ENCODE measurements around the gene TMEM63B. TPM values are rescaled to one million over a fixed set of nuclear protein-coding genes. Genes with fewer than 3 reads are reported as not detected.
A peak's percentile ranks its signal among the peaks of the same experiment; 100 is the strongest.
"Not testable (repeated sequence)": the region's sequence is repeated elsewhere in the genome, so short reads cannot be mapped to it uniquely, and the experiment has no call there.

Gene TMEM63B
- total RNA-seq, 1 donor from 2014 or later, result 80.8 TPM

- DNase-seq (ENCODE audit: extremely low read depth, low read depth, low spot score), result no peak
Observed at GRCh38 chr6:44093750-44094402, 33.5 kb upstream of the TMEM63B start.

DNA sequence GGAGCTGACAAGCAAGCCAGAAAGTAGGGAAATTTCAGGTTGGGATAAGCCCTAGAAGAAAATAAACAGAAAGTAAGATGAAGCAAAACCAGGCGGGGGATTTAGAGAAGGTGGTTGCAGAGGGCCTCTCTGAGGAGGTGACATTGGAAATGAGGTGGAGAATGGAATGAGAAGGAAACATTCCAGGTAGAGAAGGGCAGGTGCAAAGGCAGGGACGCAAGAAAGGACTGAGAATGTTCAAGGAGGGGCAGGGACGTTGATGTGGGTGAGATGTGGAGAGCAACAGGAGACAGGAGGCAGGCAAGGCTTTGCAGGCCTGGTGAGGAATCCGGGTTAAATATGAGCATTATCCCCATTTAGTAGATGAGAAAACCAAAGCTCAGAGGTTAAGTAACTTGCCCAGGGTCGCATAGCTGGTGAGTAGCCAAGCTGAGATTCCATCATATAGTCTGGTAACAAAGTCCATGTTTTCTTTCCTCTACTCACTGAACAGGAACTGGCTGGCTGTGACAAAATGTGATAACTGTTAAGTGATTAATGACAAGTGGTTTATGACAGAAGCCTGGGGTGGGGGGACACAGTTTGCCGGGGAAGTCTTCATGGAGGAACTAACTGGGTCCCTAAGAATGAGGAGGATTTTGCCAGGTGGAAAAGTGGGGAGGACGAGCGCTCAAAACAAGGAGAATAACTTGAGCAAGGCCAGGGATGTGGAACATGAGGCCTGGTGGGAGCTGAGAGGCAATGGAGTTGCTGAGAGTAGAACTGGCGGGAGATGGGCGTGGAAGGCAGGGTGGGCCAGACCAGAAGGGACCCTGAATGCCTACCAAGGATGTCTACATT lies 32.7 kb upstream of the TMEM63B start:
- DNase-seq (ENCODE audit: extremely low read depth, low read depth, low spot score), result no peak

GRCh38 chr6:44095243-44095623 lies 32.1 kb upstream of the TMEM63B start:
- not testable (repeated sequence) for DNase-seq (ENCODE audit: extremely low read depth, low read depth, low spot score)

DNA sequence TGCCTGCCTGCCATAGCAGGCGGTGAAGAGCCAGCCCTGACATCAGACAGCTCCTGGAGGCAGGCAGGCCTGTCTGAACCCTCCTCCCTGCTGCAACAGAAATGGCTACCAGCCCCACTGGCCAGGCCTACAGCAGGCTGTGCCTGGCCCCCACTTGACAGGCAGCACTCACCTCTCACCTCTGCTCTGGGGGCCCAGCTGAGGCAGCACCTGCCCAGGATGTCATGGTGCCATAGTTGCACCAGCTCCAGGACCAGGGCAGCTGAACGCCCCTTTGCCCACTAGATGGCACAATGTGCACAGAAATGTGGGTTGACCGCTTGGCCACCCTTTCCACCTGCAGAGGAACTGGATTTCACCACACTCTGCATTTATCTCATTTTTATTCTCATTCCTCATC lies 30.7 kb upstream of the TMEM63B start:
- DNase-seq (ENCODE audit: extremely low read depth, low read depth, low spot score), result no peak

- DNase-seq (ENCODE audit: extremely low read depth, low read depth, low spot score), result no peak
Observed at GRCh38 chr6:44097782-44098317, 29.5 kb upstream of the TMEM63B start.

GRCh38 chr6:44099192-44099591 lies 28.2 kb upstream of the TMEM63B start:
- DNase-seq (ENCODE audit: extremely low read depth, low read depth, low spot score), result no peak

DNA sequence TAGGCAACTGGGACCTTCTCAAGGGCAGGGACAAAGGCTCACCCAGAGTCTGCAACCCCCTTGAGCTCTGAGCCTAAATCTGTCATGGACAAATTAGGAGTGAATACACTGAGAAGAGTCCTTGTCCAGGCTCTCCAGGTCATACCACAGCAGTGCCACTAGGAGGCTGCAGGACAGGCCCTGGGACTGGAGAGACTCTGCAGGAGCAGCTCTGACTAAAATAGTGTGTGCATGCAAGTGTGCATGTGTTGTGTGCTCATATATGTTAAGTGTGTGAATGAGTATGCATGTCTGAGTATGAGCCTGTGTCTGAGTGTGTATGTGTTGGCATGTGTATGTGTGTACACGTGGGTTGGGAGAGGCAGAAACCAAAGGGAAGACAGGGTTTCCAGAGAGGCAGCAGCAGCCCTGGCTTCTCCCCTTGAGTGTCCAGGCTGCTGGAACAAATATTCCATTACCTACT lies 27.2 kb upstream of the TMEM63B start:
- DNase-seq (ENCODE audit: extremely low read depth, low read depth, low spot score), result no peak

DNA sequence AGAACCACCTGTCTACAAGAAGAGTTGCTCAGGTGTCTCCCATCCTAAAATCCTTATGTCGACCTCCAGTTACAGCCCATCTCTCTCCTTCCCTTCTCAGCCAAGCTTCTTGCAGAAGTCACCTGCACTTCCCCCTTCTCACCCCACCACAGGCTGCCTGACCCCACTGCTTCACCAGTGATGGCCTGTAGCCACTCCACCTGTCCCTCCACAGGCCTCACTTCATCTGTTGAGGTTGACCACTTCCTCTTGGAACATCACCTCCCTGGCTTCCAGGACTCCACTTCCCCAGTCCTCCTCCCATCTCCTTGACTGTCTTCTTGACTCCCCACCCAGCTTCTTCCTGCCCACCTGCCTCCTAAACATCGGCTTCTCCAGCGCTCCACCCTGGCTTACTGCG lies 25.5 kb upstream of the TMEM63B start:
- DNase-seq (ENCODE audit: extremely low read depth, low read depth, low spot score), result no peak

- DNase-seq (ENCODE audit: extremely low read depth, low read depth, low spot score), result no peak
Observed at GRCh38 chr6:44102527-44102926, 24.8 kb upstream of the TMEM63B start.

DNA sequence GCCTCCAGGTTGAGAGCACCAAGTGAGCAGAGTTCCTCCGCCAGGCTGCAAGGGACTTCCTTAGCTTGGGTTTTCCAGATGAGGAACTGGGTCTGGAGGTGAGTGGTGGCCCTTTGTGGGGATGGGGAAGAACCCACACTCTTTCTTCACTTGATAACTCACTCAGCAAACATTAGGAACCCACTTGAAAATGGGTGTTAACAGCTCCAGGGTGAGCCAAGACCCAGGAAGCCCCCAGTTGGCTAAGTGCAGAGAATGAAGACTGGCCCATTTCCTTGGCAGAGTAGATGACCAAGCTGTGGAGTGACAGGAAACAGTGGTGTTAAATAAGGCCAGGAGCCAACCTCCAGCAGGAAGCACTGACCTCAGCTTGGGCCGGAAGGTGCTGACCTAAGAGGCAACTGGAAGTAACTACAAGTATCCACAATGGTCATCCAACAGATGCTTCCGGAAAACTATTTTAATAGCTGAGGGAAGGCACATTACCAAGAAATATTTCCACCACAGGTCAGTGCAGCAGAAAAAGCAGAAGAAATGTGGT lies 22.8 kb upstream of the TMEM63B start:
- peak; percentile 96 for DNase-seq (ENCODE audit: extremely low read depth, low read depth, low spot score)

DNA sequence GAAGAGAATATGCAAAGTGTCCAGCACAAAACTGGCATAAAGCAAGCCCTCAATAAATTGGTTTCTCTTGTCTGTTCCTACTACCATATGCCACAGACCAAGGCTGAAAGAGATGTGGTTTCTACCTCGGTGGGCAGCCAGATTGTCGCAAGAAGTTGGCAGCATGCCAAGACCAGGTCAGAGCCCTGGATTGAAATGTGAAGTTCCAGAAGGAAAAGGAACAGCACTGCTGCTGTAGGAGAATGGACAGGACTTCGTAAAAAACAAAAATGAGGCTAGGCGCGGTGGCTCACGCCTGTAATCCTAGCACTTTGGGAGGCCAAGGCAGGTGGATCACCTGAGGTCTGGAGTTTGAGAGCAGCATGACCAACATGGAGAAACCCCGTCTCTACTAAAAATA lies 22.2 kb upstream of the TMEM63B start:
- no peak for DNase-seq (ENCODE audit: extremely low read depth, low read depth, low spot score)

GRCh38 chr6:44105993-44106740 lies 21.2 kb upstream of the TMEM63B start:
- no peak for DNase-seq (ENCODE audit: extremely low read depth, low read depth, low spot score)

DNA sequence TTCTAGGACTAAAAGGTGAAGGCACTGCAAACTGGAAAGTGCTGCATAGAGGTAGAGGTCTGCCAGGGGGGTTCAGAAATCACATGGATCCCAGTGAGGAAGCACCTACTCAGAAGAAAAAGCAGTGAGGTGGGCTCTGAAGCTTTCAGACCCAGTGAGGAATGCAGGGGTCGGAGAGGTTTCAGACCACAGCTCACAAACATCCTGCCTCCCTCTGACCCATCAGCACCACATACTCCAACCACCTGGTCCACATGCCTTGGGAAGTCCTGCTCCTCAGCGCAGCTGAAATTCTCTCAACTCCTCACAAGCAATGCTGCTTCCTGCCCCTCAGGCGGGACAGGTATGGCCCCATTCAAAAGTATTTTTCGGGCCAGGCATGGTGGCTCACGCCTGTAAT lies 20.3 kb upstream of the TMEM63B start:
- no peak for DNase-seq (ENCODE audit: extremely low read depth, low read depth, low spot score)

DNA sequence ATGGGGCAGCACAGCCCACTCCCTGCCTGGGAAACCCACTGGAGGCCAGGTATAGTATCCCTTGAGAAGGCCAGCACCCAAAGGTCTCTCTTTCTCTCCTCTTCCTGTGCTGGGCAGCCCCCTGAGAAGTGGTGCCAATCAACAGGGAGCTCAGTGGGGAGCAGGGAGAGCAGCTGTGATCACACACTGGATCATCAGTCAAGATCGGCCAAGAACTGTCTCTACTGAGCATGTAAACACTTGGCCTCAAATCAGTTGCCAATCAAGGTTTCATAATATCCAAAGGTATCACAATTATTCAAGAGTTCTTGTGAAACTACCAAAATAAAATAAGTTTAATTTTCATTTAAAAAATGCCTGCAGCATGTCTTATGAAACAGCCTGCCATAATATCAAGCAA lies 18.9 kb upstream of the TMEM63B start:
- no peak for DNase-seq (ENCODE audit: extremely low read depth, low read depth, low spot score)

DNA sequence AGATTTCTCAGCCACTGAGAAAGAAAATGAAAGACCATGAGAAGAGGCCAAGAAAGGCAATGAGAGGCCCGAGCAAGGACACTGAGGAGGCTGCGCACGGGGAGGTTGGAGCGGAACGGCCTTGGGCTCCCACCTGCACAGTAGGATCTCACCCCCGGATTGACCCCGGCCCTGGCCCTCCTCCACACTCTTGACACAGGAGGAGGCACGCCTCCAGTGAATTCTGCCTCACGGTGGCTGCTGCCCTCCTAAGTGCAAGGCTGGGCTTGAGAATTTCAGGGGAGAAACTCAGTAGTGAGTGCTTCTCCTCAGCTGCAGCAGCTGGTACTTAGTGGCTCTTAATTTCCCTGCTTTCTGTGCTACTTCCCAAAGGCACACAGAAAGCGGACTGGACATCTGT lies 18.1 kb upstream of the TMEM63B start:
- no peak for DNase-seq (ENCODE audit: extremely low read depth, low read depth, low spot score)

DNA sequence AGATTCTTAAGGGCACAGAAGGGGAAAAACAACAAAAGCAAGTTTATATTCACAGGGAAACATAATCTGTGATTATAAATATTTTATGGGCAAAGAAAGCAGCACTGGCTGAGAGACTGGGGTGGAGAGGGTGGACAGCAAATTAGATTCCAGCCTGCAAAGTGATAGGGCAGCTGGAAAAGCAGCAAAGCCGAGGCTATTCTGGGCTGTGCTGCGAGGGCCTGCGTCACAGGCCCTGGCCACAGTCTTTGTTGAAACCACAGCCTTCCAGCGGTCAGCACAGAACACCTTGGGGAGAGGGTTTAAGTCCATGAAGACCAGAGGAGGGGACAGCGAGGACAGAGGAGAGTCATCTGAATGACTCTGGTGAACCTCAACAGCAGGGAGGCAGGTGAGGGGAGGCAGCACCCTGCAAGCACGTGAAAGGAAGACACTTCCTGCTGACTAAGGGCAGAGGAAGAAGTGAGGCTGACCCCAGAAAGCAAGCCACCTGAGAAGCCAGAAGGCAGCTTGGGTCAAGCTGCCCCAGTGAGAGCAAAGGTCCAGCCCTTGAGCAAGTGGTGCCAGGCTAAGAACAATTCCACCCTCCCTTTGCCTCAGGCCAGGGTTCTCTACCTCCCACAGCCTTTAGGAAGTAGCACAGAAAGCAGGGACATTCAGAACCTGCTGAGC lies 17.2 kb upstream of the TMEM63B start:
- no peak for DNase-seq (ENCODE audit: extremely low read depth, low read depth, low spot score)

DNA sequence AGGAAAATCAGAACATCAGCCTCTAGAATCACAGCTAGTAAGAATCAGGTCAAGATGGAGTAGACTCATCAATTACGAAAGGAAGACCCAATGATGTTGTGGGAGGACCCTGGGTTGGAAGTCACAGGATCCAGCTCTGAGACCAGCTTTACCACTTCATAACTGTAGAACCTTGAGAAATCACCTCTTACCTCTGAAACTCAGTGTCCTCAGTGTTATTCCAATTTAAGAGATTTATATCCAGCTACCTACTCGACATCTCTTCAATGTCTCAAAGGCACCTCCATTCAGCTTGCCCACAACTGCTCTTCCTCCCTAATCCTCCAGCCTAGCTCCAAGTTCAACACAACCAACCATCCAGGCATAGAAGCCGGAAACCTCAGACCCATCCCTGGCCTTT lies 16.4 kb upstream of the TMEM63B start:
- no peak for DNase-seq (ENCODE audit: extremely low read depth, low read depth, low spot score)

DNA sequence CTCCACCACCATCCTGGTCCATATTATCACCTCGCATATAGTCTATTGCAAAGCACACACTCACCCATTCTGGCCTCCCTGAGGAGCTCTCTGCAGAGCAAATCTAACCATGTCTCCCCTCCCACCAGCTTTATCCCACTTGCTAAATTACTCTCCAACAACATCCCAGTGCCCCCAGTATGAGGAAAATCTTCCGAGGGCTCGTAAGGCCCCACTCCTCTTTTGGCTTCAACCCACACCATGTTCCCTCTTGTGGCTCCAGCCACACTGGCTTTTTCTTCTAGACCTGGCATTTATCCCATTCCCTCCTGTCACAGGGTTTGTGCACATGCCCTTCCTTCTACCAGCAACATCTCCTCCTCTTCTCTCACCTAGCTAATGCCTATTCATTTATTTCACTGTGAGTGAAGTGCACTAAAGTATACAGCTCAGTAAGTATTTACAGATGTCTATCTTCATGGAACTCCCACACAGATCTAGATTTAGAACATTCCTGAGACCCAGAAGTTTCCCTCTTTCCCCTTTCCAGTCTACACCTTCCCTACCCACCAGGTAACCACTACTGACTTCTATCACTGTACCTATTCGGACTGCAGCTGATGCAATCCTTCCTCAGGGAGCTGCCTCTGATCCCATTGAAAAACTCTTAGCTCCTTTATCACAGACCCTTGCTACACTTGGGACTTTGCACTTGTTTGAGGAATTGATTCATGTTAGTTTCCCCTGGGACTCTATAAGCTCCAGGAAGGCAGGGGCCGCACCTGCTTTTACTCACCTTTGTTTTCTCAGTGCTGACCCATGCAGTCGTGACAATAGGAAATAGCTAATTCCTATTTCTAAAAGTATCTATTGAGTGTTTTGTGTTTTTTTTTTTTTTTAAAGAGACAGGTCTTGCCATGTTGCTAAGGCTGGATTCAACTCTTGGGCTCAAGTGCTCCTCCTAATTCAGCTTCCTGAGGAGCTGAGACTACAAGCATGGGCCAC lies 15.6 kb upstream of the TMEM63B start:
- DNase-seq (ENCODE audit: extremely low read depth, low read depth, low spot score), result no peak

GRCh38 chr6:44113414-44113813 lies 13.9 kb upstream of the TMEM63B start:
- DNase-seq (ENCODE audit: extremely low read depth, low read depth, low spot score), result no peak
